Epithelial cell of umbilical artery (primary cell): ENCODE measurements around the gene SERPINA7. TPM values are rescaled to one million over a fixed set of nuclear protein-coding genes. Genes with fewer than 3 reads are reported as not detected.

ENCODE experiments used
- total RNA-seq: library from RNA; depleted of rRNA; stranded (reverse); fragments of >200 nt; gene quantifications from 2 replicates; pipeline ENCODE4 v1.2.3, GENCODE V29; 2014

Gene SERPINA7, protein sequence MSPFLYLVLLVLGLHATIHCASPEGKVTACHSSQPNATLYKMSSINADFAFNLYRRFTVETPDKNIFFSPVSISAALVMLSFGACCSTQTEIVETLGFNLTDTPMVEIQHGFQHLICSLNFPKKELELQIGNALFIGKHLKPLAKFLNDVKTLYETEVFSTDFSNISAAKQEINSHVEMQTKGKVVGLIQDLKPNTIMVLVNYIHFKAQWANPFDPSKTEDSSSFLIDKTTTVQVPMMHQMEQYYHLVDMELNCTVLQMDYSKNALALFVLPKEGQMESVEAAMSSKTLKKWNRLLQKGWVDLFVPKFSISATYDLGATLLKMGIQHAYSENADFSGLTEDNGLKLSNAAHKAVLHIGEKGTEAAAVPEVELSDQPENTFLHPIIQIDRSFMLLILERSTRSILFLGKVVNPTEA
- total RNA-seq = not detected in 2 replicates

GRCh38 chrX:106038625-106039024, at the start of gene SERPINA7:
Gene SERPINA7 (minus strand): TSS chrX:106038727. CDS start chrX:106037058, 1,669 bp downstream.

Other genes with a start within 250 kb of the SERPINA7 start
- gene NRK, start 216.2 kb downstream of the SERPINA7 start, total RNA-seq = 1.4 and 1.6 TPM in 2 replicates
- 0.15 TPM in 1 of 2 replicates, not detected in the other for gene PWWP3B, start 129.6 kb upstream of the SERPINA7 start, total RNA-seq